ENCODE results near the gene PTPRN2. TPM values are rescaled to one million over a fixed set of nuclear protein-coding genes. Genes with fewer than 3 reads are reported as not detected.

The PTPRN2 gene
- total and polyA plus RNA-seq, 2 donors (not counting 3 experiments of a cell fraction or from before 2014, with no cell fraction given), result 0.62 to 0.88 TPM

DNA sequence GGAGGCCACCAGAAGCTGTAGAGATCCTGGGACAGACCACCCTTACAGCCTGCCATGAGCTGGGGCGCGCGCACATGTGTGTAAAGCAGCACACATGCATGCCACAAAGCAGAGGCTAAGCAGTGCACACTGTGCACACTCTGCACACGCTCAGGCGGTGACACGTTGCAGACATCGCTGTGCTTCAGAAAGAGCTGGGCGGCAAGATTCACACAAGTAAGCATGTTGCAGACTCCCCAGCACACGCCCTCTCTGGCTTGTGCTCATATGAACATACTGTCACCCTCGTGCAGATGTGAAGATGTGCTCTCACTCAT is 772.0 kb downstream of the PTPRN2 start:
- no peaks in the 10 kb centered on the region for H3K9me1 ChIP-seq (replicated peaks; ENCODE audit: control insufficient read depth, extremely low read depth, insufficient read depth, low read length)
- no peak for FAIRE-seq
- no peaks in the 10 kb centered on the region for H4K20me1 ChIP-seq (replicated peaks; ENCODE audit: control insufficient read depth, extremely low read depth, insufficient read depth, low read length)
- DNase-seq (ENCODE audit: low read depth, low spot score), result no peak
- POLR2A ChIA-PET, result no interaction called here
- H3K4me3 ChIP-seq (replicated peaks in 1 of 3; ENCODE audit: insufficient read depth in 1 of 3, low read depth in 1 of 3, low read length in 3 of 3), result no peak overlapping the region
- TF ChIP-seq EZH2 (IDR thresholded peaks at IDR 0.05; ENCODE audit: borderline replicate concordance, low read depth, low read length, severe bottlenecking) (no peak), POLR2AphosphoS5 (IDR thresholded peaks at IDR 0.05; ENCODE audit: insufficient read depth, low read depth, low read length) (no peak), GATA2 (IDR thresholded peaks at IDR 0.05; ENCODE audit: insufficient read depth, insufficient read length, low read depth, low read length) (no peak), MYC (IDR thresholded peaks at IDR 0.05; ENCODE audit: low read depth, low read length) (no peak), FOS (IDR thresholded peaks at IDR 0.05; ENCODE audit: borderline replicate concordance, insufficient read depth, low read length) (no peak), MAX (IDR thresholded peaks at IDR 0.05; ENCODE audit: insufficient read depth, insufficient read length) (no peak), POLR2A (IDR thresholded peaks at IDR 0.05; ENCODE audit: low read depth, low read length) (no peak), JUN (IDR thresholded peaks at IDR 0.05; ENCODE audit: borderline replicate concordance, insufficient read depth, insufficient read length, low read depth) (no peak), CTCF (IDR thresholded peaks at IDR 0.05; ENCODE audit: extremely low read depth in 1 of 2, insufficient read depth in 1 of 2, low read depth in 1 of 2, low read length in 2 of 2) (no peak)
- CTCF ChIA-PET, result no interaction called here
- no peaks in the 10 kb centered on the region for H3K36me3 ChIP-seq (ENCODE audit: control insufficient read depth in 2 of 2, extremely low read depth in 1 of 2, insufficient read depth in 2 of 2, low read length in 2 of 2)
- no peak overlapping the region for H2AFZ ChIP-seq (ENCODE audit: low read depth, low read length)
- peaks cover 3% of the 10 kb centered on the region for H3K9me3 ChIP-seq (replicated peaks; ENCODE audit: control insufficient read depth, insufficient read depth, low read length)
- intact Hi-C loops (cut with micrococcal nuclease), result no loop called here
- no peaks in the 10 kb centered on the region for H3K4me1 ChIP-seq (ENCODE audit: control insufficient read depth, extremely low read depth, insufficient read depth, low read length)
- no peak overlapping the region for H3K9ac ChIP-seq (replicated peaks; ENCODE audit: extremely low read depth, insufficient read depth, low read length)
- dilution Hi-C loops (cut with MboI; ENCODE audit: extremely low pct_ligation_motif_present, low sequenced_read_pairs), result no loop called here
- no peak overlapping the region for H3K27ac ChIP-seq (ENCODE audit: insufficient read depth, low read depth, low read length)
- H3K4me2 ChIP-seq (ENCODE audit: insufficient read depth, low read length), result no peak overlapping the region
- H3K79me2 ChIP-seq (ENCODE audit: control insufficient read depth, insufficient read depth, low read length), result no peaks in the 10 kb centered on the region
- BruUV-seq (replicated peaks), result no TSS peak
- no peaks in the 10 kb centered on the region for H3K27me3 ChIP-seq (ENCODE audit: control insufficient read depth in 2 of 2, insufficient read depth in 2 of 2, low read length in 2 of 2)

All from endothelial cell of umbilical vein (primary cell).